Hepatocyte (in vitro differentiated cells): Measurements from ENCODE around the gene FRAS1.

Experiments used
- CTCF ChIP-seq: fragments of 200-600 bp; sonication (generic); IDR thresholded peaks from 2 replicates; pipeline ENCODE4 v1.5.1; 2016; ENCODE audit warnings: antibody characterized with exemption, mild to moderate bottlenecking; ENCODE audit not compliant: poor library complexity
- EZH2 ChIP-seq: fragments of 200-600 bp; sonication (generic); IDR thresholded peaks from 2 replicates; pipeline ENCODE4 v1.6.1; 2016; ENCODE audit warnings: antibody characterized with exemption, mild to moderate bottlenecking, borderline replicate concordance
- EZH2phosphoT487 ChIP-seq: fragments of 200-600 bp; sonication (generic); IDR thresholded peaks from one replicate; pipeline ENCODE4 v1.6.1; 2018; ENCODE audit warnings: antibody characterized with exemption, mild to moderate bottlenecking, low read depth, moderate library complexity; ENCODE audit not compliant: unreplicated experiment, severe bottlenecking

- TF ChIP-seq EZH2, result no peak
- TF ChIP-seq CTCF, result peak; percentile 26
- TF ChIP-seq EZH2phosphoT487, result no peak
These were observed 535.1 kb downstream of the FRAS1 start for GRCh38 chr4:78592088-78592783.
